Muscle layer of duodenum (tissue), 2 donors: ENCODE data around the gene CSNK2A2.

Source experiments
- H3K27ac ChIP-seq: one replicate; pipeline ENCODE4 v1.7.0; 2013; ENCODE audit warnings: mild to moderate bottlenecking, low read length
- H3K27me3 ChIP-seq: one replicate; pipeline ENCODE4 v1.7.0; 2013; ENCODE audit warnings: low read depth, mild to moderate bottlenecking, control low read depth, low read length
- H3K36me3 ChIP-seq, 2 donors: one replicate each; pipeline ENCODE4 v1.7.0; 2013; ENCODE audit warnings: low read length in 2 of 2, control low read depth in 1 of 2, mild to moderate bottlenecking in 1 of 2; ENCODE audit not compliant: insufficient read depth in 2 of 2, control insufficient read depth in 1 of 2
- H3K4me1 ChIP-seq, 2 donors: one replicate each; pipeline ENCODE4 v1.7.0; 2013; ENCODE audit warnings: low read length in 2 of 2, mild to moderate bottlenecking in 2 of 2, control low read depth in 1 of 2, moderate library complexity in 1 of 2; ENCODE audit not compliant: insufficient read depth in 2 of 2, control insufficient read depth in 1 of 2
- H3K4me3 ChIP-seq, 2 donors: one replicate each; pipeline ENCODE4 v1.7.0; 2013; ENCODE audit warnings: low read length in 2 of 2, low read depth in 1 of 2, mild to moderate bottlenecking in 1 of 2
- H3K9me3 ChIP-seq, 2 donors: one replicate each; pipeline ENCODE4 v1.7.0; 2013; ENCODE audit warnings: low read length in 2 of 2, control low read depth in 1 of 2, mild to moderate bottlenecking in 1 of 2; ENCODE audit not compliant: control insufficient read depth in 1 of 2
- donor health status: healthy.

Gene CSNK2A2

GRCh38 chr16:58158725-58159124 is 39.2 kb downstream of the CSNK2A2 start:
- Histone ChIP-seq H3K27me3 (no peaks in the 10 kb centered on the region), H3K27ac (no peak overlapping the region), H3K4me3 (no peak overlapping the region), H3K9me3 (no peaks in the 10 kb centered on the region), H3K36me3 (peaks cover 33% of the 10 kb centered on the region in 2 donors), H3K4me1 (no peaks in the 10 kb centered on the region)

DNA sequence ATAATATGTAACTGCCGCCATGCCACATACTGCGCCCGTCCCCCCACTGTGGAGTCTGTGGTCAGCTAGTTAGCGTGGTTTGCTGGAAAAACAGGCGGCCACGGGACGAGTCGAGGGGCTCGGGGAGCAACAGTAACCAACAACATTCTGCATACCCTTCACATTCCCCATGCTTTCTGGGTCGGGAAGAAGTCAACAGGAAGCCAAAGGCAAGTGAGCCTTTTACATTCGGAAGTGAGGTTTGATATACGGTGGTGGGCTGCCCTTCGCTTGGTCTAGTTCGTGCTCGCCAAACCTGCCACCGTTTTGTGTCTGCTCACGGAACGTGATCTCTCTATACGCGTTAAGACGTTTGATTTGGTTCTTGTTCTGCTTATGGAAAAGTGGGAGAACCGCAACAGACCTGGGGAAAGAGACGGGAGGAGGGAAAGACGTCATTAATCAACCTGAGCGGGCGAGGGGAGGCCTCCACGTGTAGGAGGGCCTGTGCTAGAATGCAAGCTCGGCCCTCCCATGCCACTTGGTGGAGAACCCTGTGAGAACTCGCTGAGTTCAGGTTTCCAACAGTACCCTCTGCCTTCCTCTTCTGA is 39.9 kb downstream of the CSNK2A2 start:
- H3K9me3 ChIP-seq = no peaks in the 10 kb centered on the region
- H3K36me3 ChIP-seq = peaks cover 26% of the 10 kb centered on the region in 2 donors
- no peak overlapping the region for H3K27ac ChIP-seq
- H3K4me1 ChIP-seq = no peaks in the 10 kb centered on the region
- no peak overlapping the region for H3K4me3 ChIP-seq
- H3K27me3 ChIP-seq = no peaks in the 10 kb centered on the region

- Histone ChIP-seq H3K27me3 (no peaks in the 10 kb centered on the region), H3K27ac (no peak overlapping the region), H3K36me3 (peaks cover 18 to 20% of the 10 kb centered on the region in 2 donors), H3K4me1 (no peaks in the 10 kb centered on the region), H3K9me3 (no peaks in the 10 kb centered on the region), H3K4me3 (no peak overlapping the region)
Observed at GRCh38 chr16:58157239-58157638, 40.7 kb downstream of the CSNK2A2 start.

GRCh38 chr16:58155839-58156238 is 42.1 kb downstream of the CSNK2A2 start:
- Histone ChIP-seq H3K4me1 (no peaks in the 10 kb centered on the region), H3K27ac (no peak overlapping the region), H3K36me3 (peaks cover 6 to 13% of the 10 kb centered on the region in 2 donors), H3K4me3 (no peak overlapping the region), H3K27me3 (no peaks in the 10 kb centered on the region), H3K9me3 (no peaks in the 10 kb centered on the region)

- Histone ChIP-seq H3K9me3 (no peaks in the 10 kb centered on the region), H3K27ac (no peak overlapping the region), H3K27me3 (no peaks in the 10 kb centered on the region), H3K36me3 (peaks cover 4% of the 10 kb centered on the region in 2 donors), H3K4me3 (no peak overlapping the region), H3K4me1 (no peaks in the 10 kb centered on the region)
Observed at GRCh38 chr16:58154345-58154744, 43.6 kb downstream of the CSNK2A2 start.

DNA sequence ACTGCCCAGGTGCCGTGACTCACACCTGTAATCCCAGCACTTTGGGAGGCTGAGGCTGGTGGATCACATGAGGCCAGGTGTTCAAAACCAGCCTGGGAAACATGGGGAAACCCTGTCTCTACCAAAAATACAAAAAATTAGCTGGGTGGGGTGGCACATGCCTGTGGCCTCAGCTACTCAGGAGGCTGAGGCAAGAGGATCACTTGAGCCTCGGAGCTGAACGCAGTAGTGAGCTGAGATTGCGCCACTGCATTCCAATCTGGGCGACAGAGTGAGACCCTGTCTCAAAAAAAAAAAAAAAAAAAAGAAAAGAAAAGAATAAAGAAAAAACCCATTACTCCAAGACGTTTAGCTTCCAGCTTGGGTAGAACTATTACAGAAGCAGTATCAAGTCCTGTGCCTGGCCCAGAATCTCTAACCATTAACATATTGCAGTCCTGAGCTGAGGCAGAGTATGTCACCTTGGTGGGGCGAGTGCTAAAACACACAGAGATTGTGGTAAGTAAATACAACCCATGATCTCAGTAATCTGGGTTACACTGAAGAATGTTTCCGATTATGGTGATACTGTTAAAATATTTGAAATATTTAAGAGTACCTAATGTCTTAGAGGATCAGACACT is 45.5 kb downstream of the CSNK2A2 start:
- H3K27ac ChIP-seq = no peak overlapping the region
- no peak overlapping the region for H3K4me3 ChIP-seq
- H3K36me3 ChIP-seq = no peaks in the 10 kb centered on the region
- H3K4me1 ChIP-seq = no peaks in the 10 kb centered on the region
- H3K27me3 ChIP-seq = no peaks in the 10 kb centered on the region
- H3K9me3 ChIP-seq = no peaks in the 10 kb centered on the region

DNA sequence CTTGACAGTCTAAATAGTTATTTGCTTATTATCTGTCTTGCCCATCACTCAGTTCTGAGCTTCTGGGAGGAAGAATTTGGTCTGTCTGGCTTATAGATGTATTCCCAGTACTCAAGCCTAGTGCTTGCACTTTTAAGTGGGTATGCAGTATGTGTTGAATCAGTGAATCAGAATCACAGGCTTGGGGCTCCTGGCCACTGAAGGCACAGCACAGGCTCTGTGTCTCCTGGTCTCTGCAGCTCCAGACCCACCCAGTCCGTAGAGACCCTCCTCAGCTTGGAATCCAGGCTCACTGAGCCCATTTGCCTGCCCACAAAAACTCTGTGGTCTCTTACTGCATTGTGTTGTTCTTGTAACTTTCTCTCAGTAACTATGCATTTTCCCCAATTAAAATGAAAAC is 49.4 kb downstream of the CSNK2A2 start:
- no peak overlapping the region for H3K4me3 ChIP-seq
- H3K27me3 ChIP-seq = no peaks in the 10 kb centered on the region
- no peak overlapping the region for H3K27ac ChIP-seq
- H3K36me3 ChIP-seq = no peaks in the 10 kb centered on the region
- H3K9me3 ChIP-seq = no peaks in the 10 kb centered on the region
- H3K4me1 ChIP-seq = no peaks in the 10 kb centered on the region

GRCh38 chr16:58148099-58148498 is 49.8 kb downstream of the CSNK2A2 start:
- no peaks in the 10 kb centered on the region for H3K36me3 ChIP-seq
- no peaks in the 10 kb centered on the region for H3K4me1 ChIP-seq
- no peak overlapping the region for H3K4me3 ChIP-seq
- H3K27me3 ChIP-seq = no peaks in the 10 kb centered on the region
- no peaks in the 10 kb centered on the region for H3K9me3 ChIP-seq
- no peak overlapping the region for H3K27ac ChIP-seq

DNA sequence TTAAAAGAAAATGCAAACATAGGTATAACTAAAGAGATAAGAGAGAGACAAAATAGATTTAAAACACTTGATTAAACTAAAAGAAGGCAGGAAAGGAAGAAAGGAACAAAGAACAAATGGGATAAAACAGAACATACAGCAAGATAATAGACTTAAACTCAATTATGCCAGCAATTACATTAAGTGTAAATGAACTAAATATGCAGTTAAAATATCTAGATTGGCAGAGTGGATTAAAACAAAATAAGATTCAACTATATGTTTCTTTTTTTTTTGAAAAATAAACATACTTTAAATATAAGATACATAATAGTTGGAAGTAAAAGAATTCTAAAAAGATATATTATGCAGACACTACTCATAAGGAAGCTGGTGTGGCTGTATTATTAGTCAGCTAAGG is 59.1 kb downstream of the CSNK2A2 start:
- Histone ChIP-seq H3K27ac (no peak overlapping the region), H3K4me1 (no peaks in the 10 kb centered on the region), H3K36me3 (peaks cover 0 to 6% of the 10 kb centered on the region in 2 donors), H3K27me3 (no peaks in the 10 kb centered on the region), H3K4me3 (no peak overlapping the region), H3K9me3 (peaks cover 0 to 19% of the 10 kb centered on the region in 2 donors)

- no peak overlapping the region for H3K4me3 ChIP-seq
- H3K4me1 ChIP-seq = no peaks in the 10 kb centered on the region
- H3K9me3 ChIP-seq = peaks cover 0 to 19% of the 10 kb centered on the region in 2 donors
- H3K36me3 ChIP-seq = peaks cover 0 to 6% of the 10 kb centered on the region in 2 donors
- no peaks in the 10 kb centered on the region for H3K27me3 ChIP-seq
- H3K27ac ChIP-seq = no peak overlapping the region
Observed at GRCh38 chr16:58137581-58137980, 60.3 kb downstream of the CSNK2A2 start.

DNA sequence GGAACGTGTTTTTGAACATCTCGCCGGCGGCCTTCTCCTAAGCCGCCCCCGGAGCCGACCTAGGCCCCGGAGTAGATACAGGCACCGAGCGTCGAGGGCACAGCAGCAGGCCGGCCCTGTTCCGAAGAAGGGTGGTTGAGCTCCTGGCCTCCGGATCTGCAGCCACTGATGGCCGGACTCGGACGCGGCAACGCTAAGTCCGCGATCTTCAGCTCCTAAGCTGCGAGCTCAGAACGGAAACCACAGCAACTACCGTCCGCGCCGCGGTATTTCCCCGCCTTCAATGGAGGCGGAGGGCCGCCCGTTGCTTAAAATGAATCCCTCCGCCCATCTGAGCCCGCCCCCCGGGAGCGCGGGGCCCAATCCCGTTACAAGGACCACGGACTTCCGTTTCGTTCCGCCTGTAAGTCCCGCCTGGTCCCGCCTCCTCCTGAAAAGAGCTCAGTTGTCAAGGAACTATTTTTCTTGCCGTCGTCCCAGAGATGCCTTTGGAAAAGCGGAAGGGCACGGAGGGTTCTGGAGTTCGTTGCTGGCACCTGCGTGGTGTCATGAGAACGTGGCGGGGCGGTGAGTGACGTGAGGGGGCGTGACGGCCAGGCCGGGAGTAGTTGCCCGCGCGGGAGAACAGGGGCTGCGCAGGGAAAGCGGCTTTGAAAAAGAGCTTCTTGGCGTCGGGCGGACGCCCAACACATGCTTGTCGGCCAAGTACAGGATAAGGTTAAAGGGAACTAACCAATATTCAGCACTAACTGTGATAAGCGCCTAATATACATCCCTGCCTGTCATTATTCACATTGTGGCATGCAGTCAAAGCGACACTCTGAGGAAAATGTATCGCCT is 68.6 kb downstream of the CSNK2A2 start, which contains the start of gene CFAP20:
Gene CFAP20, minus strand, starts transcription at position 285 of the 840 bp plus-strand sequence. Its CDS starts 266 bp downstream, at position 19.
- H3K4me3 ChIP-seq = peak within 1 kb of the TSS; percentile 86 to 96

More for the DNA sequence above, 68.6 kb downstream of the CSNK2A2 start, which contains the start of gene CFAP20:
- peak within 1 kb of the TSS; percentile 63 for H3K27ac ChIP-seq
- no peaks in the 10 kb centered on the region for H3K9me3 ChIP-seq
- H3K36me3 ChIP-seq = no peaks in the 10 kb centered on the region
- no peaks in the 10 kb centered on the region for H3K27me3 ChIP-seq
- H3K4me1 ChIP-seq = peaks cover 14 to 35% of the 10 kb centered on the region in 2 donors
